ENCODE results near the gene PRPSAP1.
"Not testable (repeated sequence)": the region's sequence is repeated elsewhere in the genome, so short reads cannot be mapped to it uniquely, and the experiment has no call there.

PRPSAP1 gene

GRCh38 chr17:76359776-76360175, 6.1 kb upstream of the PRPSAP1 start:
- DNase-seq: not testable (repeated sequence)

GRCh38 chr17:76359375-76359774, 5.7 kb upstream of the PRPSAP1 start:
- no peak for DNase-seq

GRCh38 chr17:76357597-76358158, 4.0 kb upstream of the PRPSAP1 start:
- DNase-seq: no peak

GRCh38 chr17:76356803-76357456, 3.2 kb upstream of the PRPSAP1 start:
- no peak for DNase-seq

GRCh38 chr17:76354747-76355310, 1.1 kb upstream of the PRPSAP1 start:
- DNase-seq: peak; percentile 44

- no peak for DNase-seq
These were observed 607 bp upstream of the PRPSAP1 start for GRCh38 chr17:76354317-76354729.

GRCh38 chr17:76353004-76353598, 615 bp downstream of the PRPSAP1 start:
- DNase-seq: peak; percentile 15

GRCh38 chr17:76351526-76352071, 2.1 kb downstream of the PRPSAP1 start:
- DNase-seq: no peak

GRCh38 chr17:76350463-76350862, 3.3 kb downstream of the PRPSAP1 start:
- DNase-seq: no peak

- DNase-seq: not testable (repeated sequence)
These were observed 6.8 kb downstream of the PRPSAP1 start for GRCh38 chr17:76346936-76347335.

- no peak for DNase-seq
These were observed 8.2 kb downstream of the PRPSAP1 start for GRCh38 chr17:76345377-76345974.

- no peak for DNase-seq
These were observed 10.6 kb downstream of the PRPSAP1 start for GRCh38 chr17:76343106-76343505.

- no peak for DNase-seq
These were observed 12.4 kb downstream of the PRPSAP1 start for GRCh38 chr17:76341301-76341700.

GRCh38 chr17:76337413-76337777, 16.3 kb downstream of the PRPSAP1 start:
- DNase-seq: no peak

GRCh38 chr17:76336756-76337412, 16.8 kb downstream of the PRPSAP1 start:
- no peak for DNase-seq

GRCh38 chr17:76335716-76336381, 17.9 kb downstream of the PRPSAP1 start:
- DNase-seq: no peak

GRCh38 chr17:76333673-76334505, 19.8 kb downstream of the PRPSAP1 start:
- no peak for DNase-seq

GRCh38 chr17:76331083-76331482, 22.6 kb downstream of the PRPSAP1 start:
- no peak for DNase-seq

GRCh38 chr17:76329664-76330063, 24.1 kb downstream of the PRPSAP1 start:
- DNase-seq: no peak

- DNase-seq: no peak
These were observed 26.0 kb downstream of the PRPSAP1 start for GRCh38 chr17:76327696-76328095.

- DNase-seq: no peak
These were observed 27.4 kb downstream of the PRPSAP1 start for GRCh38 chr17:76326306-76326705.
